GM10266 (cell line): ENCODE measurements around the gene HS3ST3B1.

ENCODE experiments used
- DNase-seq: peaks from one replicate; pipeline ENCODE4 v3.0.0; 2012; ENCODE audit errors: extremely low spot score
- CTCF ChIP-seq: IDR thresholded peaks from 2 replicates; pipeline ENCODE4 v1.5.1; 2012; ENCODE audit warnings: mild to moderate bottlenecking, low read depth; ENCODE audit not compliant: control insufficient read depth, insufficient read depth; ENCODE audit errors: missing control alignments

The HS3ST3B1 gene

GRCh38 chr17:14308965-14309879, 8.3 kb downstream of the HS3ST3B1 start:
- no peak for TF ChIP-seq CTCF
- DNase-seq: no peak

GRCh38 chr17:14310101-14310500, 9.2 kb downstream of the HS3ST3B1 start:
- TF ChIP-seq CTCF: no peak
- no peak for DNase-seq

- no peak for TF ChIP-seq CTCF
These were observed 9.7 kb downstream of the HS3ST3B1 start for GRCh38 chr17:14310605-14311004.

GRCh38 chr17:14311186-14311705, 10.4 kb downstream of the HS3ST3B1 start:
- no peak for TF ChIP-seq CTCF
- no peak for DNase-seq

More at GRCh38 chr17:14310605-14311004, 9.7 kb downstream of the HS3ST3B1 start:
- no peak for DNase-seq

- no peak for TF ChIP-seq CTCF
- no peak for DNase-seq
These were observed 11.1 kb downstream of the HS3ST3B1 start for GRCh38 chr17:14311981-14312380.

GRCh38 chr17:14312522-14312921, 11.6 kb downstream of the HS3ST3B1 start:
- DNase-seq: no peak
- TF ChIP-seq CTCF: no peak

GRCh38 chr17:14316126-14316832, 15.4 kb downstream of the HS3ST3B1 start:
- no peak for DNase-seq
- no peak for TF ChIP-seq CTCF
